Measurements from ENCODE around the gene ZNF317. TPM values are rescaled to one million over a fixed set of nuclear protein-coding genes. Genes with fewer than 3 reads are reported as not detected.

ZNF317 gene
- total and polyA plus RNA-seq, 2 of the 4 experiments (the other 2 are of a cell fraction), result 13.0 to 17.6 TPM

Other genes with a start within 250 kb of the ZNF317 start
- not detected in 2 replicates for gene MUC16, start 130.0 kb upstream of the ZNF317 start, total RNA-seq (2012; rRNA removed)
- gene MUC16, start 130.0 kb upstream of the ZNF317 start, polyA plus RNA-seq (2012; rRNA removed), result not detected in 2 replicates
- gene OR1M1, start 53.3 kb upstream of the ZNF317 start, total RNA-seq (2012; rRNA removed), result not detected in 2 replicates
- gene OR1M1, start 53.3 kb upstream of the ZNF317 start, polyA plus RNA-seq (2012; rRNA removed), result not detected in 2 replicates
- not detected in 2 replicates for gene OR7G2, start 32.9 kb upstream of the ZNF317 start, total RNA-seq (2012; rRNA removed)
- not detected in 2 replicates for gene OR7G2, start 32.9 kb upstream of the ZNF317 start, polyA plus RNA-seq (2012; rRNA removed)
- gene OR7G1, start 24.6 kb upstream of the ZNF317 start, total RNA-seq (2012; rRNA removed), result not detected in 2 replicates
- not detected in 2 replicates for gene OR7G1, start 24.6 kb upstream of the ZNF317 start, polyA plus RNA-seq (2012; rRNA removed)
- not detected in 2 replicates for gene OR7G3, start 13.4 kb upstream of the ZNF317 start, total RNA-seq (2012; rRNA removed)
- gene OR7G3, start 13.4 kb upstream of the ZNF317 start, polyA plus RNA-seq (2012; rRNA removed), result not detected in 2 replicates
- not detected in 2 replicates for gene OR7D2, start 38.6 kb downstream of the ZNF317 start, total RNA-seq (2012; rRNA removed)
- not detected in 2 replicates for gene OR7D2, start 38.6 kb downstream of the ZNF317 start, polyA plus RNA-seq (2012; rRNA removed)
- gene OR7D4, start 79.2 kb downstream of the ZNF317 start, total RNA-seq (2012; rRNA removed), result not detected in 2 replicates
- gene OR7D4, start 79.2 kb downstream of the ZNF317 start, polyA plus RNA-seq (2012; rRNA removed), result not detected in 2 replicates
- gene OR7E24, start 110.5 kb downstream of the ZNF317 start, total RNA-seq (2012; rRNA removed), result not detected in 2 replicates
- gene OR7E24, start 110.5 kb downstream of the ZNF317 start, polyA plus RNA-seq (2012; rRNA removed), result not detected in 2 replicates
- gene ZNF699, start 169.4 kb downstream of the ZNF317 start, total RNA-seq (2012; rRNA removed), result 7.2 and 7.3 TPM in 2 replicates
- 1.3 and 1.5 TPM in 2 replicates for gene ZNF699, start 169.4 kb downstream of the ZNF317 start, polyA plus RNA-seq (2012; rRNA removed)
- gene ZNF559, start 183.8 kb downstream of the ZNF317 start, total RNA-seq (2012; rRNA removed), result 8.8 and 9.4 TPM in 2 replicates
- 6.8 and 9.9 TPM in 2 replicates for gene ZNF559, start 183.8 kb downstream of the ZNF317 start, polyA plus RNA-seq (2012; rRNA removed)
- 0.83 and 1.1 TPM in 2 replicates for gene ZNF177, start 222.6 kb downstream of the ZNF317 start, total RNA-seq (2012; rRNA removed)
- gene ZNF177, start 222.6 kb downstream of the ZNF317 start, polyA plus RNA-seq (2012; rRNA removed), result 0.76 and 0.87 TPM in 2 replicates